H9 (cell line): Measurements from ENCODE around the gene SMCP. TPM values are rescaled to one million over a fixed set of nuclear protein-coding genes. Genes with fewer than 3 reads are reported as not detected.

ENCODE experiments used
- DNase-seq: peaks from one replicate; pipeline ENCODE4 v3.0.0-alpha.2; 2017
- H2AFZ ChIP-seq: one replicate; pipeline ENCODE4 v1.6.1; 2013; ENCODE audit warnings: mild to moderate bottlenecking, low read length, control low read depth, moderate library complexity
- H2AK5ac ChIP-seq: 2 replicates; pipeline ENCODE4 v1.6.1; 2013; ENCODE audit warnings: low read length, control low read depth, mixed read lengths; ENCODE audit not compliant: insufficient read length
- H2BK120ac ChIP-seq: one replicate; pipeline ENCODE4 v1.6.1; 2013; ENCODE audit warnings: low read depth, mild to moderate bottlenecking, low read length, control low read depth, inconsistent platforms; ENCODE audit not compliant: poor library complexity, severe bottlenecking
- H2BK12ac ChIP-seq: 2 replicates; pipeline ENCODE4 v1.6.1; 2013; ENCODE audit warnings: low read length, control low read depth, mixed read lengths, low read depth; ENCODE audit not compliant: insufficient read length
- H2BK15ac ChIP-seq: 2 replicates; pipeline ENCODE4 v1.6.1; 2013; ENCODE audit warnings: low read depth, low read length, control low read depth
- H2BK20ac ChIP-seq: one replicate; pipeline ENCODE4 v1.6.1; 2013; ENCODE audit warnings: low read depth, mild to moderate bottlenecking, low read length, control low read depth, inconsistent platforms; ENCODE audit not compliant: poor library complexity, severe bottlenecking
- H2BK5ac ChIP-seq: 2 replicates; pipeline ENCODE4 v1.6.1; 2013; ENCODE audit warnings: low read length, control low read depth, mixed read lengths; ENCODE audit not compliant: insufficient read length
- H3K14ac ChIP-seq: 2 replicates; pipeline ENCODE4 v1.6.1; 2013; ENCODE audit warnings: low read length, control low read depth; ENCODE audit not compliant: insufficient read depth
- H3K18ac ChIP-seq: 2 replicates; pipeline ENCODE4 v1.6.1; 2013; ENCODE audit warnings: low read depth, mild to moderate bottlenecking, mixed read lengths, low read length, control low read depth; ENCODE audit not compliant: insufficient read length
- H3K23ac ChIP-seq: 2 replicates; pipeline ENCODE4 v1.6.1; 2013; ENCODE audit warnings: low read length, control low read depth, mixed read lengths, low read depth; ENCODE audit not compliant: insufficient read length
- H3K23me2 ChIP-seq: 2 replicates; pipeline ENCODE4 v1.6.1; 2013; ENCODE audit warnings: low read depth, mild to moderate bottlenecking, mixed read lengths, low read length, control low read depth; ENCODE audit not compliant: insufficient read length, poor library complexity, severe bottlenecking
- H3K27ac ChIP-seq: 2 replicates; pipeline ENCODE4 v1.5.1; 2013; ENCODE audit warnings: low read length, control low read depth, mixed read lengths, low read depth; ENCODE audit not compliant: insufficient read length
- H3K27me3 ChIP-seq: 2 replicates; pipeline ENCODE4 v1.6.1; 2013; ENCODE audit warnings: low read length, control low read depth, inconsistent platforms; ENCODE audit not compliant: insufficient read depth
- H3K4ac ChIP-seq: 2 replicates; pipeline ENCODE4 v1.6.1; 2013; ENCODE audit warnings: low read depth, mild to moderate bottlenecking, control low read depth, inconsistent platforms, low read length, moderate library complexity
- H3K4me1 ChIP-seq: 2 replicates; pipeline ENCODE4 v1.6.1; 2013; ENCODE audit warnings: low read length, control low read depth, inconsistent platforms; ENCODE audit not compliant: insufficient read depth
- H3K4me2 ChIP-seq: 2 replicates; pipeline ENCODE4 v1.6.1; 2013; ENCODE audit warnings: low read length, control low read depth, mixed read lengths; ENCODE audit not compliant: insufficient read length, insufficient read depth
- H3K56ac ChIP-seq: 2 replicates; pipeline ENCODE4 v1.6.1; 2013; ENCODE audit warnings: low read depth, mild to moderate bottlenecking, mixed read lengths, low read length, control low read depth; ENCODE audit not compliant: insufficient read length
- H3K79me1 ChIP-seq: 2 replicates; pipeline ENCODE4 v1.6.1; 2013; ENCODE audit warnings: low read depth, mild to moderate bottlenecking, moderate library complexity, low read length, control low read depth, inconsistent platforms; ENCODE audit not compliant: insufficient read depth, poor library complexity, severe bottlenecking
- H3K79me2 ChIP-seq: 2 replicates; pipeline ENCODE4 v1.6.1; 2013; ENCODE audit warnings: low read length, control low read depth, inconsistent platforms; ENCODE audit not compliant: insufficient read depth
- H3K9ac ChIP-seq: 2 replicates; pipeline ENCODE4 v1.6.1; 2013; ENCODE audit warnings: low read length, control low read depth, mixed read lengths; ENCODE audit not compliant: insufficient read length; ENCODE audit errors: extremely low read depth
- H3K9me3 ChIP-seq: one replicate; pipeline ENCODE4 v1.6.1; 2013; ENCODE audit warnings: low read depth, low read length, inconsistent platforms; ENCODE audit not compliant: control insufficient read depth
- H3T11ph ChIP-seq: one replicate; pipeline ENCODE4 v1.6.1; 2013; ENCODE audit warnings: mild to moderate bottlenecking, low read length, control low read depth, inconsistent platforms
- H4K20me1 ChIP-seq: one replicate; pipeline ENCODE4 v1.6.1; 2013; ENCODE audit not compliant: control insufficient read depth, insufficient read length, insufficient read depth
- H4K5ac ChIP-seq: 2 replicates; pipeline ENCODE4 v1.6.1; 2013; ENCODE audit warnings: low read depth, mild to moderate bottlenecking, mixed read lengths, low read length, control low read depth; ENCODE audit not compliant: insufficient read length
- H4K8ac ChIP-seq: replicated peaks from 2 replicates; pipeline ENCODE4 v1.6.1; 2013; ENCODE audit warnings: low read length, control low read depth, mixed read lengths, low read depth; ENCODE audit not compliant: insufficient read length
- H4K91ac ChIP-seq: 2 replicates; pipeline ENCODE4 v1.6.1; 2013; ENCODE audit warnings: low read depth, mild to moderate bottlenecking, moderate library complexity, mixed read lengths, low read length, control low read depth; ENCODE audit not compliant: insufficient read length
- H3K27ac Mint-ChIP-seq, 3 experiments: 2 replicates in 2 of 3; 3 replicates in 1 of 3; pipeline ENCODE4 v1.8.0; 2020 to 2021; ENCODE audit warnings: mixed read lengths in 3 of 3, mild to moderate bottlenecking in 1 of 3, moderate library complexity in 1 of 3
- H3K27me3 Mint-ChIP-seq: 2 replicates; pipeline ENCODE4 v1.8.0; 2021; ENCODE audit warnings: low read depth, mild to moderate bottlenecking, moderate library complexity, mixed read lengths
- H3K36me3 Mint-ChIP-seq, 3 experiments: 2 replicates in 2 of 3; 3 replicates in 1 of 3; pipeline ENCODE4 v1.8.0; 2020 to 2021; ENCODE audit warnings: low read depth in 3 of 3, mixed read lengths in 3 of 3; ENCODE audit not compliant: insufficient read depth in 1 of 3
- H3K4me1 Mint-ChIP-seq, 2 experiments: 2 replicates each; pipeline ENCODE4 v1.8.0; 2020; ENCODE audit warnings: mixed read lengths in 2 of 2
- H3K4me3 Mint-ChIP-seq, 2 experiments: 2 replicates in 1 of 2; 3 replicates in 1 of 2; pipeline ENCODE4 v1.8.0; 2020 to 2021; ENCODE audit warnings: mild to moderate bottlenecking in 2 of 2, mixed read lengths in 2 of 2, moderate library complexity in 1 of 2
- H3K9me3 Mint-ChIP-seq, 2 experiments: 2 replicates in 1 of 2; 3 replicates in 1 of 2; pipeline ENCODE4 v1.8.0; 2020; ENCODE audit warnings: mild to moderate bottlenecking in 2 of 2, mixed read lengths in 2 of 2, moderate library complexity in 1 of 2
- WGBS: extraction: QIAGEN DNeasy Blood & Tissue Kit; methylation state at CpG from one replicate; pipeline ENCODE4 v1.1.7; 2013; ENCODE audit warnings: missing lambda C conversion rate, low lambda C conversion rate, mixed read lengths; ENCODE audit not compliant: insufficient read length; ENCODE audit errors: extremely low coverage; 5-methylcytosine and 5-hydroxymethylcytosine counted together
- total RNA-seq: library from RNA; stranded (reverse); gene quantifications from 2 replicates; pipeline ENCODE4 v1.2.1, GENCODE V29; 2021
- TF ChIP-seq, protein P1 (sequence below): fragments of 200-600 bp; sonication (generic); conservative IDR thresholded peaks from 3 replicates; pipeline ENCODE4 v1.8.0; 2021; ENCODE audit warnings: antibody characterized with exemption, mild to moderate bottlenecking

SMCP gene
- total RNA-seq, 1 experiment from 2014 or later: not detected

DNA sequence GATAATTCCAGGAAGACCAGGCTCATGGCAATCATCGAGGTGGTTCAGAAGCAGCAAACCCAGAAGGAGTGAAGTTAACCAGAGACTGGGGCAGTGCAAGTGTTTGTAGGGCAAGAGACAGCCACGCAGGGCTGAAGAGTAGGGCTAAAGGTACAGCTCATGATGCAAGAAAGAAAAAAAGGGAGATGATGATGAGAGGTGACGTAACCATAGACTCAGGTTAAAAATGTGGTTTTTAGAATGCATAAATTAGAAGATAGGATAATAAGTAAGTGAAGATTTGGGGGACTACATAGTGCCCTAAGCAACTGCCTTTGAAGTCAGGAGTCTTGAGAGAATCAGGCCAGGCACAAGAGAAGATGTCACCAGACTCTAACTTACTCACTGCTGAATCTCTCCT is 18.0 kb upstream of the SMCP start:
- Histone ChIP-seq H2AFZ (no peak overlapping the region), H3K79me2 (no peaks in the 10 kb centered on the region), H2AK5ac (no peak overlapping the region), H3K4me2 (no peak overlapping the region), H4K20me1 (no peaks in the 10 kb centered on the region), H2BK20ac (no peak overlapping the region), H3K23me2 (no peaks in the 10 kb centered on the region), H4K5ac (no peak overlapping the region), H3K56ac (no peak overlapping the region), H3K4ac (no peak overlapping the region), H3K27ac (no peak overlapping the region), H2BK5ac (no peak overlapping the region), H2BK12ac (no peak overlapping the region), H3K9ac (no peak overlapping the region), H3K18ac (no peak overlapping the region), H4K91ac (no peak overlapping the region), H3K14ac (no peak overlapping the region), H3K4me1 (no peaks in the 10 kb centered on the region), H3K27me3 (no peaks in the 10 kb centered on the region), H2BK15ac (no peak overlapping the region), H3T11ph (no peak overlapping the region), H4K8ac (no peak overlapping the region), H3K79me1 (no peaks in the 10 kb centered on the region), H2BK120ac (no peak overlapping the region), H3K23ac (no peak overlapping the region), H3K9me3 (peaks cover 82% of the 10 kb centered on the region)
- WGBS: 100% methylated on average over 1 of the region's 3 CpGs
- Mint-ChIP-seq H3K27ac (no peak overlapping the region), H3K27me3 (no peaks in the 10 kb centered on the region), H3K36me3 (peaks cover 2 to 18% (median 12%) of the 10 kb centered on the region in 3 experiments; a peak in 6 of 7 replicates), H3K9me3 (peaks cover 80 to 82% of the 10 kb centered on the region in 2 experiments), H3K4me3 (no peak overlapping the region), H3K4me1 (no peaks in the 10 kb centered on the region)
- no peak for DNase-seq
- TF ChIP-seq, protein P1, sequence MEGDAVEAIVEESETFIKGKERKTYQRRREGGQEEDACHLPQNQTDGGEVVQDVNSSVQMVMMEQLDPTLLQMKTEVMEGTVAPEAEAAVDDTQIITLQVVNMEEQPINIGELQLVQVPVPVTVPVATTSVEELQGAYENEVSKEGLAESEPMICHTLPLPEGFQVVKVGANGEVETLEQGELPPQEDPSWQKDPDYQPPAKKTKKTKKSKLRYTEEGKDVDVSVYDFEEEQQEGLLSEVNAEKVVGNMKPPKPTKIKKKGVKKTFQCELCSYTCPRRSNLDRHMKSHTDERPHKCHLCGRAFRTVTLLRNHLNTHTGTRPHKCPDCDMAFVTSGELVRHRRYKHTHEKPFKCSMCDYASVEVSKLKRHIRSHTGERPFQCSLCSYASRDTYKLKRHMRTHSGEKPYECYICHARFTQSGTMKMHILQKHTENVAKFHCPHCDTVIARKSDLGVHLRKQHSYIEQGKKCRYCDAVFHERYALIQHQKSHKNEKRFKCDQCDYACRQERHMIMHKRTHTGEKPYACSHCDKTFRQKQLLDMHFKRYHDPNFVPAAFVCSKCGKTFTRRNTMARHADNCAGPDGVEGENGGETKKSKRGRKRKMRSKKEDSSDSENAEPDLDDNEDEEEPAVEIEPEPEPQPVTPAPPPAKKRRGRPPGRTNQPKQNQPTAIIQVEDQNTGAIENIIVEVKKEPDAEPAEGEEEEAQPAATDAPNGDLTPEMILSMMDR: no peak
